Measurements from ENCODE around the gene SOX14. TPM values are rescaled to one million over a fixed set of nuclear protein-coding genes. Genes with fewer than 3 reads are reported as not detected.

The SOX14 gene
- total RNA-seq, 1 experiment from 2014 or later: not detected

DNA sequence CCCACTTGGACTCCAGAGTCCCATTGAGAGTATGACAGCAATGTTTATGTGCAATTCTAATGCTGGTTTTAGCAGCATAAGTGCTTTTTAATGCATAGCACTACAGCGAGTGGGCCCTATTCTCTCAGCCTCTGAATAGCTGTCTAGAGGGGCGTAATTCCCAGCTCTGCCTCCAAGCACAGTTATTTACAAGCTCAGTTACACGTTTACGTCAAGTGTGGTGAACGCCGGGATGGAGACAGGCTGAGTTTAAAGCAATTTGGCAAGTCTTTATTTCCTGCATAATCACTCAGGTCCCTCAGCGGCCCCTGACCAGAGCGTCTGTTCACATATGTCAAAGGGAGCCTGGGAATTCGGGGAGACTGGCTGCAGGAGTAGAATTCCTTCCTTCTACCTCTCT lies 43.9 kb downstream of the SOX14 start:
- no peak overlapping the region for H3K4me3 ChIP-seq

DNA sequence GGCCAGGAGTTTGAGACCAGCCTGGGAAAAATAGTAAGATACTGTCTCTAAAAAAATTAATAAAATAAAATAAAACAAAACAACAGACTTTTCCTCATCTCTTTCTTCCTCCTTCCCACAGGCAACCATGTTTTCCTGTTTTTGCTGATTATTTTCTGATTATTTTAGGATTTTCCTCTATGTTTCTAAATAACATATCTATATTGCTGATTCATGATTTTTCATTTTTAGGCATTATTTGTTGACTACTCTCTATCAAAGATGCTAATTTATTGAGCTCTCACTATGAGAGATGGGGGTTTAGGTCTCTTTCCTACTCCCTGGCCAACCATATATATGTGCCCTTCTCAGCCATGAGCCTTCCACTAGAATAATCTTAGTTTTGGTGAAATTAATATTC lies 45.4 kb downstream of the SOX14 start:
- peaks cover 11% of the 10 kb centered on the region; the same call in 1 of the 2 replicates for H3K27me3 ChIP-seq (ENCODE audit: insufficient read depth, low read depth)
- H3K4me3 ChIP-seq: no peak overlapping the region
- POLR2A ChIA-PET (ENCODE audit: unreplicated experiment): no interaction called here
- no peak for DNase-seq
- H3K9me3 ChIP-seq (ENCODE audit: insufficient read depth, low read depth): no peaks in the 10 kb centered on the region
- H3K4me1 ChIP-seq (replicated peaks; ENCODE audit: insufficient read depth): no peaks in the 10 kb centered on the region
- no TSS peak for BruUV-seq (replicated peaks)
- no peaks in the 10 kb centered on the region for H3K79me2 ChIP-seq (ENCODE audit: low read depth)
- intact Hi-C loops (cut with micrococcal nuclease; ENCODE audit: unreplicated experiment): no loop called here
- H4K20me1 ChIP-seq (ENCODE audit: insufficient read depth): no peaks in the 10 kb centered on the region
- no peaks in the 10 kb centered on the region for H3K36me3 ChIP-seq (ENCODE audit: low read depth)
- no peaks in the 10 kb centered on the region for H3F3A ChIP-seq (ENCODE audit: insufficient read depth, low read depth)
- H3K27ac ChIP-seq: no peak overlapping the region
- CTCF ChIA-PET: no interaction called here
- H3K9me2 ChIP-seq (ENCODE audit: insufficient read depth): no peaks in the 10 kb centered on the region
- H2AFZ ChIP-seq: no peak overlapping the region
- TF ChIP-seq, protein P1, sequence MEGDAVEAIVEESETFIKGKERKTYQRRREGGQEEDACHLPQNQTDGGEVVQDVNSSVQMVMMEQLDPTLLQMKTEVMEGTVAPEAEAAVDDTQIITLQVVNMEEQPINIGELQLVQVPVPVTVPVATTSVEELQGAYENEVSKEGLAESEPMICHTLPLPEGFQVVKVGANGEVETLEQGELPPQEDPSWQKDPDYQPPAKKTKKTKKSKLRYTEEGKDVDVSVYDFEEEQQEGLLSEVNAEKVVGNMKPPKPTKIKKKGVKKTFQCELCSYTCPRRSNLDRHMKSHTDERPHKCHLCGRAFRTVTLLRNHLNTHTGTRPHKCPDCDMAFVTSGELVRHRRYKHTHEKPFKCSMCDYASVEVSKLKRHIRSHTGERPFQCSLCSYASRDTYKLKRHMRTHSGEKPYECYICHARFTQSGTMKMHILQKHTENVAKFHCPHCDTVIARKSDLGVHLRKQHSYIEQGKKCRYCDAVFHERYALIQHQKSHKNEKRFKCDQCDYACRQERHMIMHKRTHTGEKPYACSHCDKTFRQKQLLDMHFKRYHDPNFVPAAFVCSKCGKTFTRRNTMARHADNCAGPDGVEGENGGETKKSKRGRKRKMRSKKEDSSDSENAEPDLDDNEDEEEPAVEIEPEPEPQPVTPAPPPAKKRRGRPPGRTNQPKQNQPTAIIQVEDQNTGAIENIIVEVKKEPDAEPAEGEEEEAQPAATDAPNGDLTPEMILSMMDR (conservative IDR thresholded peaks at IDR 0.05): no peak
- TF ChIP-seq EZH2 (IDR thresholded peaks at IDR 0.05; ENCODE audit: low read depth): no peak
- no peak overlapping the region for H3K4me2 ChIP-seq

More for the DNA sequence above, 43.9 kb downstream of the SOX14 start:
- Histone ChIP-seq H4K20me1 (ENCODE audit: insufficient read depth) (no peaks in the 10 kb centered on the region), H3F3A (ENCODE audit: insufficient read depth, low read depth) (no peaks in the 10 kb centered on the region), H2AFZ (no peak overlapping the region), H3K27ac (no peak overlapping the region), H3K27me3 (ENCODE audit: insufficient read depth, low read depth) (peaks cover 11% of the 10 kb centered on the region; the same call in 1 of the 2 replicates), H3K79me2 (ENCODE audit: low read depth) (no peaks in the 10 kb centered on the region), H3K9me2 (ENCODE audit: insufficient read depth) (no peaks in the 10 kb centered on the region), H3K9me3 (ENCODE audit: insufficient read depth, low read depth) (no peaks in the 10 kb centered on the region), H3K4me1 (replicated peaks; ENCODE audit: insufficient read depth) (no peaks in the 10 kb centered on the region), H3K36me3 (ENCODE audit: low read depth) (no peaks in the 10 kb centered on the region), H3K4me2 (no peak overlapping the region)
- TF ChIP-seq EZH2 (IDR thresholded peaks at IDR 0.05; ENCODE audit: low read depth): no peak
- TF ChIP-seq, protein P1 (conservative IDR thresholded peaks at IDR 0.05): no peak
- ChIA-PET CTCF (no interaction called here), POLR2A (ENCODE audit: unreplicated experiment) (no interaction called here)
- BruUV-seq (replicated peaks): no TSS peak
- intact Hi-C loops (cut with micrococcal nuclease; ENCODE audit: unreplicated experiment): no loop called here
- no peak for DNase-seq

DNA sequence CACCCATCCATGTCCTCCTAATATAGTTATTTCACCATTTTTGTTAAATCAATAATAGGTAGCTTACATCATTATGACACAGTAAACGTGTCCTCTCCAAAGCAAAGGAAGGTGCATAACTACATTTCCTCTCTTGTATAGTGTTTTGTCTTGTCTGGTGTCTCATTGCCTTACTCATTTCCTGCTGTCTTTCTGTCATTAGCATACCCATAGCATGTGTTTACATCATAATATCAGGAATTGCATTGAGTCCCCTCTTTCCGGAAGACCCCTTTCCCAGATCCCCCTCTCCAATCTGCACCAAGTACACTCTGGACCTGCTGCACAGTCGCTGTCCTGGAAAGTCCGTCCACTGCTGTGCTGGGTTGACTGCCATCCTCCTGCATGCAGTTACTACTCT lies 47.9 kb downstream of the SOX14 start:
- no peaks in the 10 kb centered on the region for H3K36me3 ChIP-seq (ENCODE audit: low read depth)
- BruUV-seq (replicated peaks): no TSS peak

More for the DNA sequence above, 47.9 kb downstream of the SOX14 start:
- DNase-seq: no peak
- intact Hi-C loops (cut with micrococcal nuclease; ENCODE audit: unreplicated experiment): no loop called here
- H3K27me3 ChIP-seq (ENCODE audit: insufficient read depth, low read depth): peaks cover 6% of the 10 kb centered on the region; the same call in 1 of the 2 replicates
- no peaks in the 10 kb centered on the region for H3K4me1 ChIP-seq (replicated peaks; ENCODE audit: insufficient read depth)
- CTCF ChIA-PET: no interaction called here
- POLR2A ChIA-PET (ENCODE audit: unreplicated experiment): no interaction called here
- H3K9me3 ChIP-seq (ENCODE audit: insufficient read depth, low read depth): no peaks in the 10 kb centered on the region
- no peaks in the 10 kb centered on the region for H4K20me1 ChIP-seq (ENCODE audit: insufficient read depth)
- H3K79me2 ChIP-seq (ENCODE audit: low read depth): no peaks in the 10 kb centered on the region
- H3K4me2 ChIP-seq: no peak overlapping the region
- no peak overlapping the region for H3K4me3 ChIP-seq
- no peaks in the 10 kb centered on the region for H3K9me2 ChIP-seq (ENCODE audit: insufficient read depth)
- H2AFZ ChIP-seq: no peak overlapping the region
- no peaks in the 10 kb centered on the region for H3F3A ChIP-seq (ENCODE audit: insufficient read depth, low read depth)
- no peak for TF ChIP-seq EZH2 (IDR thresholded peaks at IDR 0.05; ENCODE audit: low read depth)
- TF ChIP-seq, protein P1 (conservative IDR thresholded peaks at IDR 0.05): no peak
- no peak overlapping the region for H3K27ac ChIP-seq

Data from PC-9 (cell line).